Prostate gland (tissue), 2 donors: ENCODE data around the gene DENND4B.

Experiments used
- POLR2AphosphoS5 ChIP-seq: sonication (generic); formaldehyde crosslinking; IDR thresholded peaks from one replicate; pipeline ENCODE4 v1.6.1; 2017; ENCODE audit warnings: antibody characterized with exemption
- TF ChIP-seq, protein P1 (sequence below), 4 experiments: fragments of 200-600 bp in 2 of 4; fragments of 450-650 bp in 2 of 4; sonication (generic) in 2 of 4; IDR thresholded peaks; 1 replicate in 3 of 4; 2 replicates in 1 of 4; pipeline ENCODE4 v1.5.1; 2016 to 2019; ENCODE audit warnings: antibody characterized with exemption in 4 of 4, mild to moderate bottlenecking in 2 of 4, moderate library complexity in 2 of 4

DNA sequence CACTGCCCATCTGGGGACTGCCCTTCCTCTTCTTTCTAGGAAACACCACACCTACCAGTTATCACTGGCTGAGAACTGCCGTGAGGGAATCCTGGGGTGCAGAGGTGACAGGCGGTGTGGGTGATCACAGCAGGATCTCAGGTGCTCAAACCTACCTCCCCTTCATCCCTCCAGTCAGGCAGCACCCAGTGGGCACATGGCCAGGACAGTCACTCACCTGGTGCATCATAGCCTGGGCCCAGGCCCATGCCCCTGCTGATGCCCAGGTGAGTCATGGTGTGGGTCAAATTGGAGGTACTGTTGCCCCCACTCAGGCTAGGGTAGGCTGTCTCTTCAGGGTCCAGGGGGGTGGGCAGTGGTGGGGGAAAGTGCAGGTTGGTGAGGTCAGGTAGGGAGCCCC is 5.3 kb upstream of the DENND4B start:
- TF ChIP-seq, protein P1, sequence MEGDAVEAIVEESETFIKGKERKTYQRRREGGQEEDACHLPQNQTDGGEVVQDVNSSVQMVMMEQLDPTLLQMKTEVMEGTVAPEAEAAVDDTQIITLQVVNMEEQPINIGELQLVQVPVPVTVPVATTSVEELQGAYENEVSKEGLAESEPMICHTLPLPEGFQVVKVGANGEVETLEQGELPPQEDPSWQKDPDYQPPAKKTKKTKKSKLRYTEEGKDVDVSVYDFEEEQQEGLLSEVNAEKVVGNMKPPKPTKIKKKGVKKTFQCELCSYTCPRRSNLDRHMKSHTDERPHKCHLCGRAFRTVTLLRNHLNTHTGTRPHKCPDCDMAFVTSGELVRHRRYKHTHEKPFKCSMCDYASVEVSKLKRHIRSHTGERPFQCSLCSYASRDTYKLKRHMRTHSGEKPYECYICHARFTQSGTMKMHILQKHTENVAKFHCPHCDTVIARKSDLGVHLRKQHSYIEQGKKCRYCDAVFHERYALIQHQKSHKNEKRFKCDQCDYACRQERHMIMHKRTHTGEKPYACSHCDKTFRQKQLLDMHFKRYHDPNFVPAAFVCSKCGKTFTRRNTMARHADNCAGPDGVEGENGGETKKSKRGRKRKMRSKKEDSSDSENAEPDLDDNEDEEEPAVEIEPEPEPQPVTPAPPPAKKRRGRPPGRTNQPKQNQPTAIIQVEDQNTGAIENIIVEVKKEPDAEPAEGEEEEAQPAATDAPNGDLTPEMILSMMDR (IDR thresholded peaks at IDR 0.05) = no peak
- no peak for TF ChIP-seq POLR2AphosphoS5
